NCI-H510A (cell line): ENCODE data around the gene GPR3.
"Not testable (repeated sequence)": the region's sequence is repeated elsewhere in the genome, so short reads cannot be mapped to it uniquely, and the experiment has no call there.

Experiments used
- DNase-seq: peaks from one replicate; lab custom pipeline; 2025; lab: John Stamatoyannopoulos, UW

The GPR3 gene

DNA sequence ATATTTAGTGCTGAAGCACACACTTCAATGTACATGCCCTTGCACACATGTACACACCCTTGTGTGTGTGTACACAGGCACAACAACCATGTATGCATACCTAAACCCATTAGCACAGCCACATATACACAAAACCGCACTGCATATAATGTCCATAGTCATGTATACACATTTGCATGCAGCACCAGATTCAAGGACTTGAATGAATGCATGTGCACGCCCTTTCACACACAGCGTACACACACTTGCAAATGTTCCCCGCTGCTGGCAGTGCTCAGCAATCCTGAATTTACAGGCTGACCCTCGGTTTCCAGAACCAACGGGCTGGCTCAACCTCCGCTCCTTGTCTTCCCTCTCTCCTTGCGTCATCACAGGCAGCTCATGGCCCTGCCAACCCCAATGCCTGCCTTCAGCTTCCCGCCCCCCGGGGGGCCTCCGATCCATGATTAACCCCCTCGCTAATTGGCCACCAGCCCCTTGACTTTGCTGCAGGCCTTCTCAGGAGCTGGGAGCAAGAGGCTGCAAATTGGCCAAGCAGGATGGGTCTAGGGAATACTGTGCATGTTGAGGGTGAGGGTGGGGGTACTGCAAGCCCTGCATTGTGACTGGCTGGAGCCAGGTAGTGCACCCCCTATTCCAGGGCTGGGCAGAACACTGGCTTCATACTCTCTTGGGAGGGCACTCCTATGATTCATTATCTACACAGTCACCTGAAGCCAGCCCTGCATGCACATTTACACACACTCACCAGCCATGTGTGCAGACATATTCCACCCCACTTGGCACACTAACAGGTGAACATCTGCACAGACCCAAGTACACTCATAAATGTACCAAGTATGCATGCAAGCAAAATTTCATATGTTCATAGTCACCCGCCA lies 7.9 kb downstream of the GPR3 start:
- no peak for DNase-seq

DNA sequence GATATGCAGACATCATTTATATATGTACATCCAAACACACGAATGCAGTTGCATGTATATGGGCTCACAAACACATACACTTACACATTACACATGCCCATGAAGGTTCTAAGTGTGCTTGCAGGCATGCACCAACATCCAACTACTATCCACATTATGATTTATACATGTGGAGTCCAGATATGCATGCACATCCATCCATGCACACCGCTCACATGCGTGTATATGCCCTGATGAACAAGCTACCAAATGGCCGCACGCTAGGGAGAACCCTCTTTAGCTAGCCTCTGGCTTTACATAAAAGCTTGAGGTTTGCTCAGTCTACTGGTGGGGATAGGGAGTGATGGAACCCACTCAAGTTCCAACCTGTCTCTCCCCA lies 8.5 kb downstream of the GPR3 start:
- DNase-seq = no peak

DNA sequence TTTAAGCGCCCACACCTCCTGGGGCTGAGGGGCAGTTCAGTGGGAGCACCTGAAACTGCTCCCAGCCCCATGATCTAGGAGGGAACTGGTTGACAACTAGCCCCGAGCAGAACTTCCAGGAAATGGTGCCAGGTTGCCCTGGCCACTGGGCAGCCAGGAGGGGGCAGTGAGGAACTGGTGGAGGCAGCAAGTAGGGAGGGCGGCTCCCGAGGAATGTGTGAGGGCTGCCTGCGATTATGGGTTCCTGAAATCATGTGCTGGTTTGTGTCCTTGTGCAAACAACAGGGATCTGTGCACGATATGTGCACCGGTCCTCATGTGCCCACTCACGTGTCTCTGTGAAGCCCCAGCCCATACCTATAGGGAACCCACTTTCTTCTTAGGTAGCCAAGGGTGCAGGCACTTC lies 9.9 kb downstream of the GPR3 start:
- no peak for DNase-seq

DNA sequence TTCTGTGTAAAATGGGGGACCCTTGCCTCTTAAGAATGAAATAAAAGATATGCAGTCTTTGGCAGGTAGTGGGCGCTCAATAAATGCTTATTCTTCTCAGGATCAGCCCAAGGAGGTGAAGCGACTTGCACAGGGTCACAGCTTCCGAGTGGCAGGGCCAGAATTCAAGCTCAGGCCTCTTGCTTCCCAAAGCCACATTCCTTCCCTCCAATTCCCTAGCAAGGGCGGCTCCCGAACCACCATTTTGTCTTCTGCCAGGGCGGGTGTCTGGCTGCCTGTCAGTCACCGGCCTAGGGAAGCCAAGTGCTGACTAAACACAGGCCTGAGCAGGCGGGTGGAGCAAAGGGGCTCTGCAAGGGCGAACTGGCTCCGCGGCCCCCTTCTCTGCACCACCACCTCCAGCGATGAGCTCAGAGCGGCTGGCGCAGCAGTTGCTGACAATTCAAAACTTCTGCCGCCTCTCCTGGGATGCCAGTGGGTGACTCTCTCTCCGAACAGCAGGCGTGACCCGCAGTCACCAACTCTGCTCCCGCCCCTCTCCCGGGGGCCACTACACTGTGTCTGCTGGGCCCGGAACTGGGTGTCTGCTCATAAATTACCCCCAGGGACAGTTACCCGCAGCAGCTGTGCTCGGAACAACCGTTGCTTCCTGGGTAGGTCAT lies 10.8 kb downstream of the GPR3 start:
- no peak for DNase-seq

DNA sequence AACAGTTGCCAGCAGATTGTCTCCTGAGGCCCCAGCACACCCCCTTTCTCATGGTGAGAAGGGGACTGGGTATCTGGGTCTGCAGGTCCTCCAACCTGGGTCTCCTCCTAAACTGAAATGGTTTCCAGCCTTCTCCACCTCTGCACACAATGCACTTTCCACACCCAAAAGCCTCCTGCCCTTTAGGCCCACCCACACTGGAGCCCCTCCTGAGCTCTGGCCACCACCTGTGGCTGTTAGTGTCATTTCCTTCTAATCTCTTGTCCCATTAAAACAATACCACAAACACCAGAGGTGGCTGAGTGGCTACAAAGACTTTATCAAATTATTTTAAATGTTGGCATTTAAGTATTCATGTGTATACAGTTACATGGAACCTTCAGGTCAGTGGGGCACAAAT lies 11.5 kb downstream of the GPR3 start:
- no peak for DNase-seq

DNA sequence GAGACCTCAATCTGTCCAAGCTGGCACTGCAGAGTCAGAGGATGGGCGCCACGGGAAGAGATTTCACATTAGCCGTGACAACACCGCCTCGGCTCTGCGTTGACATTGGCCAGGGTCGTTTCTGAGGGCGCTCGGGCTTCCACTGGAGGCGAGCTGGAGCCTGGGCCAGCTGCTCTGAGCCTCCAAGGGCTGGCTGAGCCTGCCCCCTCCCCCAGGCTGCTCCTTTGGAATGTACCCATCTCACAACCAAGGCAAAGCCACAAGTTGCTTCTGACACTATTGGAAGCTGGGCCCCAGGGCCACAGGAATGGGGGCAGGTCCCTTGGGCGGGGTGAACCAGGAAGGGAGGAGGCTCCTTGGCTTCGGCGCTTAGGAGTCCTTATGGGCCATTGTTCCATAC lies 12.7 kb downstream of the GPR3 start:
- DNase-seq = no peak

DNA sequence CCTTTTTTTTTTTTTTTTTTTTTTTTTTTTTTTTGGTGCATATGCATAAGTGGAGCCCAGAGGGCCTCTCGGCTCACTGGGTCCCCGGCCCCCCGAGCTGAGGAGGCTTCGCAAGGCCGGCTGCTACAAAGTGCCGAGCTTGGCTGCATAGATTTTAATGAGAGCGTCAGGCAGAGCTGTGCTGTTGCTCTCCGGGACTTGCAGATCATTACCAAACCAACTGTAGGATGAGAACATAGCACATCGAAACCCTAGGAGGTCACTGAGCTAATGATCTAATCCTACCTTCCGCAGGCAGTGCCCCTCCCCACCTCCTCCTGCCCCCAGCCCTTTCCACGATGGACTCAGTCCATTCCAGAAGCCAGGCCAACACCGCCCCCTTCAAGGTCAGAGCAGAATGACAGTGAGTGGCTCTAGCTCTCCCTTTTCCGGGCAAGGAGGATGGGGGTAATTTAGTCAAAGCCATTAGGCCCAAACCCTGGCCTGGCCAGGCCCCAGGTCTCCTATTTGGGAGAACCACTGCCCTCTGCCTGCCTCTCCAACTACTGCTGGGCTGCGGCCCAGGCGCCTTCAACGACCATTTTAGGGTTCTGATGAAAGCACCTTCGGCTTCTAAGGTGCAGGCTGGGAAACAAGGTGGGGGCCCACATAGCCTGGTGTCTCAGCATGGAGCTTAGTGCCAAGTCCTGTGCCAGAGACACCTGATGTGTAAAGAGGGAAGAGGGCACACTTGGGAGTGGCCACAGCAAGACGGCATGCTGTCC lies 13.4 kb downstream of the GPR3 start:
- DNase-seq = not testable (repeated sequence)

DNA sequence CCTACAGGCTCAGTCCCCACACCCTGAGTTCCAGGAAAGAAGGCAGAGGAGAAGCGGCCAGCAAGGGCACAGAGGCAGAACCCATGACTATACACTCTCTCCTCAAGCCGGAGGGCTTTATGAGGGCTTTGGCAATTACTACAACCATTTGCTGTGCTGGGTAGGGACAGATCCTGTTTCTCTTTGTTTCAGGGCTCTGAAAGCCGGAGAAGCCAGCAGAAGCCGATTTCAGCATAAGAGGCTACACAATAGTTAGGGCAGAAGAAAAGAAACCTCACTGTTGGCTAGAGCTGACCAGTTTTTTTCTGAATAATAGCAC lies 13.9 kb downstream of the GPR3 start:
- DNase-seq = no peak

DNA sequence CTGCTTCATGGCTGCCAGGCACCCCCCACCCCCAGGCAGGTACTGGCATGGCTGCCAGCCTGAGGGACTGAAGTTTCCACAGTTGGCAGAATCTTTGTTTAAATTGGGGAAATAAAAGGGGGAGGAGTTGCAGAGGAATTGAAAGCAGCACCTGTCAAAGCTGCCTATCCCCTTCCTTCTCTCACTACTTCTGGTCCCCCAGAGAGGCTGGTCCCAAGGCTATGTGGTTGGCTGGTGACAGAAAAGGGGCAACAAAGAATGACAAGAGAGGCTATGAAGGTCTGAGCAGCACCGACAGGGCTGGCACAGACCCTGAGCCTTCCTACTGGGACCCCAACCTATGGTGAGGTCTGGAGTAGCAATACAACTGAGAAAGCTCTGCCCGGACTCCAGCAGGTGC lies 14.4 kb downstream of the GPR3 start:
- not testable (repeated sequence) for DNase-seq

DNA sequence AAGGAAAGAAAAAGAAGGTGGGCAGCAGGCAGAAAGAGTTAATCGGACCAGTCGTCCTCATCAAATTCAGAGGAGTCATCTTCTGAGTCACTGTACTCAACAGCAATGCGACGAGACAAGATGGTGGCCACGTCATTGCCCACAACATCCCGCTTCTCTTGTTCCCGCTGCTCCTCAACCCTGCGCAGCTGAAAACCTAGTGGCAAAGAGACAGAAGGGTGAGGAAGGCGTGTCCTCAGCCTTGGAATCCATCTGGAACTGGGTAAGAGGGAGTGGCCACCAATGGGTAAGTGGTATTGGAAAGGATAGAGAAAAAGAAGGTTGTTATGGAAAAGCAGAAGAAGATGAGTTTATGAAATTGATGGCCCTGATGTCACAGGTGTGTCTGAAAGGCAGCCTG lies 15.7 kb downstream of the GPR3 start:
- DNase-seq = no peak

DNA sequence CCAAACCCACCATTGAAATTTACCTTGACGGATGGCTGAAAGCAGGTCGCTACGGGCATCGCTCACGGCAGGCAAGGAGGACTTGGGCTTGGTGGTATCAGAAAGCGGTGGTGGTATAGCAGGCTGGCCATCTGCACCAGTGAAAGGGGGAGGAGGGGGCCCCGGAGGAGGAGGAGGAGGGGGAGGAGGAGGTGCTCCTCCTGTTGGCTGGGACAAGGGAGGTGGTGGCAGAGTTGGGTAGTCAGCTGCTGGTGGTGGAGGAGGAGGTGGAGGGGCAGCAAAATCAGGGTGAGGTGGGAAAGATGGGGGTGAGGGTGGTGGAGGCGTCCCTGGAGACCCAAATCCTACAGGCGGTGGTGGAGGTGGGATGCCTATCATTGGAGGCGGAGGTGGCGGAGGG lies 17.2 kb downstream of the GPR3 start:
- no peak for DNase-seq

DNA sequence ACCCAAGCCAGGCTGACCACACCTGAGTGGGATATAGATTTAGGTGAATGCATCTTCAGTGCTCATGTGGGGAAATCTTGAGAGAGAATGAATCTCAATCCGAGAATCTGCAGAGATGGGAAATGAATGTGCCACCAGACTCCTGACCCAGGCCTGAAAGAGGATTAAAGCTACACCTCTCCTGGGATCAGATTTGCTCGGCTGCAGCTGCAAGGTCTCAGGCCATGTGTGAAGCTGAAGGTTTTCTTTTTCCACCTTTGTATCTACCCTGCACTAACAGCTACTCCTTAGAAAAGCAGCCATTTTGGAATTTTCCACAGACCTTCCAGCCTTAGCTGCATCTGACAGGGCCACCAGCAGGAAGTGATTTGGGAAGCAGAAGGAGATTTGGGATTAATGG lies 18.3 kb downstream of the GPR3 start:
- no peak for DNase-seq

DNA sequence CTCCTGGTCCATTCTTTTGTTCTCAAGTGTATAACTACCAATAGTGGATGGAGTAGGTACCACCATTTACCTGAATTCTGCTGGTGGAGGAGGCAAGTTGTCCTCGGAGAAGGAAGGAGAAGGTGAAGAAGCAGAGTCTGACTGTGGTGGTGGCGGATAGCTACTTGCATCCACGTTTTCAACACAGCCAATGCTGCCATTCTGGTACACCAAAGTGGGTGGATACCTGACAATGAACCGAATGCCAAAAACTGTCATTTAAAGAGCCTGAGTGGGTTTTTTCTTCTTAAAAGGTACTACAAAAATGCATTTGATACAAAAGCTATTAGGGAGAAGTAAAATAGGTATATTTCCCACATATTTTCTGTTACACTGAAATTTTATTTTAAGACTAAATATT lies 20.1 kb downstream of the GPR3 start:
- DNase-seq = no peak

DNA sequence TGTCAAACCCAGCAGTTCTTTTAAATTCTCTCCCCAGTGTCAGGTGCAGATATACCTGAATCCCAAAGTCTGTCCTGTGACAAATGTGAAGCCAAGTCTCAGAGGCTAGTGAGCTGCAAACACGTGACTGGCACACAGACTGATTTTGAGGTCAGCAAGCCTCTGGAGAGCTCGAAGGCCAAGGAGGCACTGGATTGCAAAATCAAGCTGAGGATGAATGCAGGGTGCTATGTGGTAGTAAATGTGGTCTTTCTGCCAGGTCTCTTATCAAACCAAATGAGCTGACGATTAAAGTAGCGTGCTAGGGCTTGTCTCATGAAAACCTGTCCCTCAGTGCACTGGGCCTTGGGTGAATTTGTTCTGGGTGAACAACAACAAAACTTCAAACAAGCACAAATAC lies 20.6 kb downstream of the GPR3 start:
- DNase-seq = no peak

DNA sequence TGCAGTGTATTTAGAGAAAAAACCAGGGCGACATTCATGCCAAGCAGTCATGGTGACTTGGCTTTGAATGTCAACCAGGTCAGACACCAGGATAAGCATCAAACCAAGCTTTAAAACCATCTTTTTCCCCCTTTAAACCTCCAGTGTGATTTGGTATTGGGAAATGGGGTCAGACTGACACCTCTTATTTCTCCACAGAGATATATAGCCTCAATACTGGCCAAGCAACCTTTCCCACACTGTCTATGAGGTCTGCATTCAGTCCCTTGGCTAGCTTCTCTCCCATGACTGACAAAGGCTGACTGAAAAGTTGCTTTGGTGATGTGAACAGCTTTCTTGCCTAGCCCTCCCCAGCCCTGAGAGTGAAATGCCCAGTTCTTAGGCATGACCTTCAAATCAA lies 21.7 kb downstream of the GPR3 start:
- no peak for DNase-seq

DNA sequence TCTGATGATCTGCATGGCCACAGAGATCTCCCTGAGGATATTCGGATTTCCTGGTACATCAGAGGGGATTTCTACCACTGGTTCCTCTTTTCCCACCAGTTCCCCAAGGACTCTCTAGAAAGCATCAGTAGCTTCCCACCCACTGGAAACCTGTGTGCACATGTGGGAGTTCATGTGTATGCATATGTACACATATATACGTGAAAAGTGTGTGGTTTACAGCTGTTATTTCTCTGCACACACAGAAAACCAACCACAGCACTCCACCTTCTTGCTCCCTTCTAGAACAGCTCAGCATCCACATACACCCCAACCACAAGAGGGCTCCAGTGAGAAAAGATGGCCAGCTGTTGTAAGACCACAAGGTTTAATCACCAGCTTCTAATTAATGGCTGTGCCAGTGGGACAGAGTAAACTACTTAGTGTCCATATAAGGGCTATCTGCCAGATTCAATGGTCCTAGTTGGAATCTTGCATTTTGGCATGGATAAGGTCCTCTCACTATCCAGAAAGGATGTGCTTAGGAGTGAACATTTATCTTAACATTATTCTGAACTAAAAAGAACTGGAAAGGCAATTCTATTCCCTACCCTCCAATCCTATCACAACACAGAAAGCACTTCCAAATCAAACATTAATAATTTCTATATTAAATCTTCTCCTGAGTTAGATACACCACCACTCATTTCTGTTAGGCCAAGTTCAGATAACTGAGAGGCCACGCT lies 24.1 kb downstream of the GPR3 start:
- no peak for DNase-seq

DNA sequence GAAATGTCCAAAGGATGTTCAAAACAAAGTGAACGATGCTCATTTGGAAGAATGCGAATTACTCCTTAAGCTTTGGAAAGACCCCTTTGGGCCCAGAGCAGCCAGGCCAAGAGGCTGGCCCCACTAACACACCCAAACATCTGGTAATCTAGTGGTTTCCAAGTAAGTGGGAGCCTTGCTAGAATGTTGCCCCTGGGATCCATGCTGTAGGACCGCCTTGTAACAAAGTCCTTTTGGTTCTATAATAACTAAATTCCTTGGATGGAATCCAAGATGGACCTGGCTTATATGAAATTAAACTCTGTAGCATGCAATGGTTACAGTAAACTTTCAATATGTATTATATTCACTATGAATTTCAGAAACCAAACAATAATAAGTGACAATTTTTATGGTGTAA lies 25.3 kb downstream of the GPR3 start:
- no peak for DNase-seq

DNA sequence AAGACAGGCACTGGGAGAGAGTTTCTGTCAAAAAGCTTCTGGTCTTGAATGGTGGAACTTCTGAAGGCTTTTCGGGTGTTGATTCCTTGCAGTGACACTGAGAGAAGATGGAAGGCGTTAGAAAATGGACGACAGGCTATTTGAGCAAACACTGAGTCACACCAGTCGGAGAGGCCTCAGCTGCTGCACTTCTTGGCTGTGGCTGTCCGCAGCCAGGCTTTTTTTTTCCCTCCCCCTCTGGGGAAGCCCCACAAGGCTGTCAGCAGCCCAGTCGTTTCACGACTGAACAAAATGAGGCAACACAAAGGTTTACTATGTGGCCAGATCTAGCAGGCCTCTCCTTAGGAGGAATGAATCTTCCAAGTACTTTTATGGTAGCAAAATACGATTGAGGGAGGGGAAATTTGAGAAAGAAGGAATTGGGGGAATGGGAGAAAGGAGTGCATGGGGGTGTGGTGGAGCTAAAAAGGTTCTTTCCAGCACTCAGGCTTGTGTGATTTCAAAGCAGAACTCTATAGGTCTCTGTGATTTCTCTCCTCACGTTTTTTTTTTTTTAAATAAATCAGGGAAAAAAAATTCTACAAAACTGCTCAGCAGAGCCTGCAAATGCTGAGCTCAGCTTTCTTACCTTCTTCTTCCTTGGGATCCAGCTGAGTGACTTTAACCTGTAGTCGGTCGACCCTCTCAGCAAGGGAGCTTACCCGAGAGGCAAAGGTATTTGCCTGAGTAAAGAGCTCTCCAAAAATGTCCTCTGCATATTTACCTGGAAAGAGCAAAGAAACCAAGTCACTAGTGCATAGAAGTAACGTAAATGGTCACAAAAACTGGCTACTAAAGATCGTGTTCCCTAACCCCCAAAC lies 26.1 kb downstream of the GPR3 start:
- no peak for DNase-seq

DNA sequence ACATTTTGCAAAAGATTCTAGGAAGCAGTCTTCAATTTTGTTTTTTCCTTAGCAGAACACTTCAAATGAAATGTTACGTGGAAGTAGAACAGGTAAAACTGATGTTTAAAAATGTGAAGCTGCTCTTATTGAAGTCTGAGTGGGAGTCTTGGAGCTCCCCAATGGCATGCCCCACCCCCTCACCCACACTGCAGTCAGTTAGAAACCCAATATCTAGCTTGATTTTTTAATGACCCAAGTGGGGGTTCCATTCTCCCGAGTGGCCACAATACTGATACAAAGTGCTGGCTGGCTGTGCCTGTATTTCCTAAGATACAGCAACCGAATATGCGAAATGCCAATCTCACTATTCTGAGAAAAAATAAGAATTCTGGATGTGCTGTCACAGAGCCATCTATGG lies 31.3 kb downstream of the GPR3 start:
- no peak for DNase-seq

DNA sequence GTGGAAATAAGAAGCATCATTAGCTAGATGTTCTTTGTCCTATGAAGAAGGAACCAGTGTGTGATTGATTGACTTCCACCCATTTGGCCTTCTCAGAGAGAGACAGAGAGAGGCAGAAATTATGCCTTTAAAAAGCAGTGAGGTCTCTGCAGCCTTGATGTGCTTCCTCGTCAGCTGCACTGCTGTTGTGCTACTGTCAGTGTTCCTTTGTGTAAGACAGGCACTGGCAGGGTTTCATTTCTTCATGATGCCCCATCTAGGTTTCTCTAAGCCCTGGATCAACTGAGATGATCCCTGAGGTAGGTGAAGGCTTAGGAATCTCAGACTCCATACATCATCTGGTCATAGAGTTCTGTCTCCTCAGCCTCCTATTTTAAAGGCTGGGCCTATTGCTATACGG lies 34.9 kb downstream of the GPR3 start:
- no peak for DNase-seq

DNA sequence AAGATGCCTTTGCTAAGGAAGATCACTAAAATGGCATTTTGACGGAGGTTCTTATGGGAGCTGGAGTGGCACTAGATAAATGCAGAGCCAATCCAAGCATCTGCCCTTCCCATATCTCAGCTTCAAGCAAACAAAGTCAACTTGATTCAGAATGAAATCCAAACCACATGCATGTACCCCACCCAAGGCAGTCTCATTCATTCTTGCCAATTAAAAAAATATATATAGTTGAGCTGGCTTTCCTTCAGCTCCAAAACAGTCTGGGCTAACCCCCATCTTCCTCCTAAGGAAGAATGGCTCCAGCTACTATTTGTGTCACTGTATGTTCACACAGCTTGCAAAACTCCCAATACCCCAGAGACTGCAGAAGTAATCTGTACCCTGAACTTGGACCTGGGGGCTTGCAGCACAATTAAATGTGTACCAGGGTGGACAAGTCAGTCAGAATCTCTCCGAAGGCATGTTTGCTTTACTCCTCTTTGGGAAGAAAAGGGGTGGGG lies 35.4 kb downstream of the GPR3 start:
- no peak for DNase-seq
